ENCODE data around the gene NLRC4.

- TF ChIP-seq L3MBTL2 (conservative IDR thresholded peaks at IDR 0.05) (no peak), ZNF384 (IDR thresholded peaks at IDR 0.05) (no peak), ELF4 (IDR thresholded peaks at IDR 0.05) (no peak), PKNOX1 (IDR thresholded peaks at IDR 0.05) (no peak), SP1 (IDR thresholded peaks at IDR 0.05) (no peak), CTBP1 (IDR thresholded peaks at IDR 0.05; ENCODE audit: borderline replicate concordance) (no peak), BHLHE40 (IDR thresholded peaks at IDR 0.05; ENCODE audit: borderline replicate concordance) (no peak), FOXM1 (IDR thresholded peaks at IDR 0.05; ENCODE audit: borderline replicate concordance) (no peak), NFRKB (IDR thresholded peaks at IDR 0.05) (no peak), FOXK2 (IDR thresholded peaks at IDR 0.05) (no peak)
These were observed 75.7 kb downstream of the NLRC4 start for GRCh38 chr2:32189011-32189410.
